ENCODE measurements around the gene NFIA. TPM values are rescaled to one million over a fixed set of nuclear protein-coding genes. Genes with fewer than 3 reads are reported as not detected.

NFIA gene
- total RNA-seq, 1 donor from 2014 or later, result 1.2 TPM

GRCh38 chr1:61190153-61190552 is 107.8 kb downstream of the NFIA start:
- Mint-ChIP-seq H3K36me3 (ENCODE audit: insufficient read depth) (no peaks in the 10 kb centered on the region), H3K27me3 (peaks cover 36% of the 10 kb centered on the region), H3K9me3 (ENCODE audit: low read depth) (no peaks in the 10 kb centered on the region), H3K4me3 (ENCODE audit: low read depth) (no peak overlapping the region), H3K4me1 (ENCODE audit: low read depth) (no peaks in the 10 kb centered on the region), H3K27ac (no peak overlapping the region)
- no peak for DNase-seq (ENCODE audit: low spot score, unreplicated experiment)
- no peak for TF ChIP-seq CTCF (IDR thresholded peaks at IDR 0.05; ENCODE audit: unreplicated experiment)

GRCh38 chr1:61190618-61191432 is 108.5 kb downstream of the NFIA start:
- Mint-ChIP-seq H3K36me3 (ENCODE audit: insufficient read depth) (no peaks in the 10 kb centered on the region), H3K27ac (no peak overlapping the region), H3K4me3 (ENCODE audit: low read depth) (no peak overlapping the region), H3K27me3 (peaks cover 29% of the 10 kb centered on the region), H3K9me3 (ENCODE audit: low read depth) (no peaks in the 10 kb centered on the region), H3K4me1 (ENCODE audit: low read depth) (no peaks in the 10 kb centered on the region)
- TF ChIP-seq CTCF (IDR thresholded peaks at IDR 0.05; ENCODE audit: unreplicated experiment), result no peak
- DNase-seq (ENCODE audit: low spot score, unreplicated experiment), result no peak

- no peaks in the 10 kb centered on the region for H3K4me1 Mint-ChIP-seq (ENCODE audit: low read depth)
- no peak overlapping the region for H3K4me3 Mint-ChIP-seq (ENCODE audit: low read depth)
- no peaks in the 10 kb centered on the region for H3K9me3 Mint-ChIP-seq (ENCODE audit: low read depth)
- peaks cover 24% of the 10 kb centered on the region for H3K27me3 Mint-ChIP-seq
- no peak for DNase-seq (ENCODE audit: low spot score, unreplicated experiment)
- no peak overlapping the region for H3K27ac Mint-ChIP-seq
- H3K36me3 Mint-ChIP-seq (ENCODE audit: insufficient read depth), result no peaks in the 10 kb centered on the region
- TF ChIP-seq CTCF (IDR thresholded peaks at IDR 0.05; ENCODE audit: unreplicated experiment), result no peak
Observed at GRCh38 chr1:61191433-61191720, 109.0 kb downstream of the NFIA start.

- Mint-ChIP-seq H3K9me3 (ENCODE audit: low read depth) (no peaks in the 10 kb centered on the region), H3K36me3 (ENCODE audit: insufficient read depth) (no peaks in the 10 kb centered on the region), H3K27ac (no peak overlapping the region), H3K27me3 (peaks cover 19% of the 10 kb centered on the region), H3K4me3 (ENCODE audit: low read depth) (no peak overlapping the region), H3K4me1 (ENCODE audit: low read depth) (peaks cover under 1% of the 10 kb centered on the region)
- TF ChIP-seq CTCF (IDR thresholded peaks at IDR 0.05; ENCODE audit: unreplicated experiment), result no peak
- no peak for DNase-seq (ENCODE audit: low spot score, unreplicated experiment)
Observed at GRCh38 chr1:61192663-61193330, 110.4 kb downstream of the NFIA start.

- Mint-ChIP-seq H3K36me3 (ENCODE audit: insufficient read depth) (no peaks in the 10 kb centered on the region), H3K4me1 (ENCODE audit: low read depth) (peaks cover 6% of the 10 kb centered on the region), H3K9me3 (ENCODE audit: low read depth) (no peaks in the 10 kb centered on the region), H3K27me3 (peaks cover 28% of the 10 kb centered on the region), H3K27ac (no peak overlapping the region), H3K4me3 (ENCODE audit: low read depth) (no peak overlapping the region)
- no peak for DNase-seq (ENCODE audit: low spot score, unreplicated experiment)
- TF ChIP-seq CTCF (IDR thresholded peaks at IDR 0.05; ENCODE audit: unreplicated experiment), result no peak
Observed at GRCh38 chr1:61193808-61194207, 111.4 kb downstream of the NFIA start.

Measured in progenitor cell of endocrine pancreas (in vitro differentiated cells).